ENCODE data around the gene MYO18A. TPM values are rescaled to one million over a fixed set of nuclear protein-coding genes. Genes with fewer than 3 reads are reported as not detected.

The MYO18A gene
- total RNA-seq, 1 donor: 78.3 TPM

DNA sequence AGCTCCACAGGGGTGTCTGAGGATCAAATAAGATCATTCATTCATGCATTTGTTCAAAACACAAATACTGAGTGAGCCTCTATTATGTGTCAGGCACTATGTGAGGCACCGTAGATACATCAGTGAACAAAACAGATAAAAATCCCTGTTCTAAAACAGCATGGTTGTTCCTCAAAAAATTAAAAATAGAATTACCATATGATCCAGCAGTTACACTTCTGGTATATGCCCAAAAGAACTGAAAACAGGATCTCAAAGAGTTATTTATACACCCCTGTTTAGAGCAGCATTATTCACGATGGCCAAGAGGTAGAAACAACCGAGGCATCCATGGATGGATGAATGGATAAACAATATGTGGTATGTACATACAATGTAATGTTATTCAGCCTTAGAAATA, 121.8 kb downstream of the MYO18A start:
- DNase-seq (ENCODE audit: low read depth): no peak
- H3K4me3 ChIP-seq (ENCODE audit: low read depth, low read length): no peak overlapping the region

DNA sequence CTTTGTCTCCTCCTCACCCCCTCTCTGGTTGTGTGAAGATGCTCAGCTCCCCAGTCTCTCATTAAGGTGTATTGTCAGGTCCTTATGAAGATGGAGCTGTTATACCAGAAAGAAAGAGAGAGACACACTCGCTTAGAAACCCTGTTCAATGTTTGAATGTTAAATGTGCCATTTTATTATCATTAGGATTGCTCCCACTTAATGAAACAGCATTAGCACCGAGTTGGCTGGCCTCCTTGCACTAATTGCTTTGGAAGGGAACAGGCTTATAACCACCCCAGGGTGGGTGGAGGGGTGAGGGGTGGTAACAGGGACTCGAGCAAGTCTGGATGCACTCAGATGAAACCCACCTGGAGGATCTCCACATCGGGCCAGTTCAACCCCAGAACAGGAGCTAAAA, 122.8 kb downstream of the MYO18A start:
- DNase-seq (ENCODE audit: low read depth): no peak
- H3K4me3 ChIP-seq (ENCODE audit: low read depth, low read length): no peak overlapping the region
- TF ChIP-seq, protein P1, sequence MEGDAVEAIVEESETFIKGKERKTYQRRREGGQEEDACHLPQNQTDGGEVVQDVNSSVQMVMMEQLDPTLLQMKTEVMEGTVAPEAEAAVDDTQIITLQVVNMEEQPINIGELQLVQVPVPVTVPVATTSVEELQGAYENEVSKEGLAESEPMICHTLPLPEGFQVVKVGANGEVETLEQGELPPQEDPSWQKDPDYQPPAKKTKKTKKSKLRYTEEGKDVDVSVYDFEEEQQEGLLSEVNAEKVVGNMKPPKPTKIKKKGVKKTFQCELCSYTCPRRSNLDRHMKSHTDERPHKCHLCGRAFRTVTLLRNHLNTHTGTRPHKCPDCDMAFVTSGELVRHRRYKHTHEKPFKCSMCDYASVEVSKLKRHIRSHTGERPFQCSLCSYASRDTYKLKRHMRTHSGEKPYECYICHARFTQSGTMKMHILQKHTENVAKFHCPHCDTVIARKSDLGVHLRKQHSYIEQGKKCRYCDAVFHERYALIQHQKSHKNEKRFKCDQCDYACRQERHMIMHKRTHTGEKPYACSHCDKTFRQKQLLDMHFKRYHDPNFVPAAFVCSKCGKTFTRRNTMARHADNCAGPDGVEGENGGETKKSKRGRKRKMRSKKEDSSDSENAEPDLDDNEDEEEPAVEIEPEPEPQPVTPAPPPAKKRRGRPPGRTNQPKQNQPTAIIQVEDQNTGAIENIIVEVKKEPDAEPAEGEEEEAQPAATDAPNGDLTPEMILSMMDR (IDR thresholded peaks at IDR 0.05; ENCODE audit: insufficient read depth, low read length): no peak

More for the DNA sequence above, 121.8 kb downstream of the MYO18A start:
- TF ChIP-seq, protein P1 (IDR thresholded peaks at IDR 0.05; ENCODE audit: insufficient read depth, low read length): no peak

DNA sequence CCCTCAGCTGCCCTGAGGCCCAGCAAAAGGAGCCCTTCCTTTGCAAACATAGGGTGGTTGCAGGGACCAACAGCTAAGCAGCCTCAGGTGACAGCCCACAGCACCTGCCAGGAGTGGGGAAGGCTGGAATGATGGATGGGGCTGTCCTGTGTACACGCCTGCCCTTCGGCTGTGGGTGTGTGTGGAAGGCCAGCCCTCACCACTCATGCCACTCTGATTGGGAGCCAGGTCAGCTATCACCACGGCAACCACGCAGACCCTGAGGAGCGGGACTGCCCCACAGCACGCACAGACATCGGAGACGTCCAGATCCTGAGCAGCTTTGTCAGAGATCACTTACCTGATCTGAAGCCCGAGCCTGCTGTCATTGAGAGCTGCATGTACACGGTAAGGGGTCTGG, 125.4 kb downstream of the MYO18A start:
- no peak for DNase-seq (ENCODE audit: low read depth)
- TF ChIP-seq, protein P1 (IDR thresholded peaks at IDR 0.05; ENCODE audit: insufficient read depth, low read length): no peak
- no peak overlapping the region for H3K4me3 ChIP-seq (ENCODE audit: low read depth, low read length)

DNA sequence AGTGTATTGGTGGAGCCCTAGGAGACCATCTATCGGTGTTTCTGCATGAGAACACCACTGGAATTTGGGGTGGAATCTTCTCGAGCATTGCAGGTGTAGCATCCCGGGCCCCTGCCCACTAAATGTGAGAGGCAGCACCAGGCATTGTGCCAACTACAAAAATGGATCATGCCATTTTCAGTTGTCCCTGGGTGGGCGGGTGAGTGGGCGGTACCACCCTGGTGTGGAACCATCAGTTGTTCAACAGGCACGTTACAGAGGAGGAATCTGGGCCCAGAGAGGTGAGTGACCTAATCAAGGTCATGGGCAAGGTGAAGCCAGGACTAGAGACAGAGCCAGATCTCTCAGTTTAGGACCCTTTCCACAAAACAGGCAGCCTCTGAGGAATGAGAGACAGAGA, 128.5 kb downstream of the MYO18A start:
- no peak overlapping the region for H3K4me3 ChIP-seq (ENCODE audit: low read depth, low read length)
- TF ChIP-seq, protein P1 (IDR thresholded peaks at IDR 0.05; ENCODE audit: insufficient read depth, low read length): no peak
- no peak for DNase-seq (ENCODE audit: low read depth)

DNA sequence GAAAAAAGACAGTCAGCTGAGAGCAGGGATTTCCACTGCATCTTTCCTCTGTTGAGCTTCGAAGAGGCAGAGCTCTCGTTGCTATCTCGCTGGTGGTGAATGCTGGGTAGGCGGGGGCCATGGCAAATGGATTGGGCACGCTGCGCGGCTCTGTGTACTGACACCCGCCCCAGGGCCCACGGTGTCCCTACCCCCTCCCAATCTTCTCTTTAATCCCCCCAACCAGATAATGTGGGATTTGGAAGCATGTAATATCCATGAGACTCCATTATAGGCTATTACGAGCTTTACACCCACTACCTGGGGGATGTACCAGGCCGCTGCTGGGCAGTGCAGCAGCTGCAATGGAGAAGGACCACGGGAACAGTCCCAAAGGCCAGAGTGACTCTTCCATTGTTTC, 129.0 kb downstream of the MYO18A start:
- TF ChIP-seq, protein P1 (IDR thresholded peaks at IDR 0.05; ENCODE audit: insufficient read depth, low read length): no peak
- H3K4me3 ChIP-seq (ENCODE audit: low read depth, low read length): no peak overlapping the region
- no peak for DNase-seq (ENCODE audit: low read depth)

DNA sequence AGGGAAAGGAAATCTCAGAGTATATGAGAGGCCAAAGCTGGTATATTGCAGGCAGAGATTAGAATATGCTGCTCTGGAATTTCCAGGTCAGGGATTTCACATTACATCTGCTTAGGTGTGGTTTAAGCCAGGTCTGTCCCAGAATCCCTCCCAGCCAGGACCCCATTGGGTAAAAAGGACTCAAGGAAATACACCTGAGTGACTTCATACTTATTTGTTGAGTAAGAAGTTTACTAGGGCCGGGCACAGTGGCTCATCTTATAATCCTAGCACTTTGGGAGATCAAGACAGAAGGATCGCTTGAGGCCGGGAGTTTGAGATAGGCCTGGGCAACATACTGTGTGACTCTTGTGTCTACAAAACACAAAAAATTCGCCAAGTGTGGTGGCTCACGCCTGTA, 130.0 kb downstream of the MYO18A start:
- no peak overlapping the region for H3K4me3 ChIP-seq (ENCODE audit: low read depth, low read length)
- DNase-seq (ENCODE audit: low read depth): no peak
- TF ChIP-seq, protein P1 (IDR thresholded peaks at IDR 0.05; ENCODE audit: insufficient read depth, low read length): no peak

DNA sequence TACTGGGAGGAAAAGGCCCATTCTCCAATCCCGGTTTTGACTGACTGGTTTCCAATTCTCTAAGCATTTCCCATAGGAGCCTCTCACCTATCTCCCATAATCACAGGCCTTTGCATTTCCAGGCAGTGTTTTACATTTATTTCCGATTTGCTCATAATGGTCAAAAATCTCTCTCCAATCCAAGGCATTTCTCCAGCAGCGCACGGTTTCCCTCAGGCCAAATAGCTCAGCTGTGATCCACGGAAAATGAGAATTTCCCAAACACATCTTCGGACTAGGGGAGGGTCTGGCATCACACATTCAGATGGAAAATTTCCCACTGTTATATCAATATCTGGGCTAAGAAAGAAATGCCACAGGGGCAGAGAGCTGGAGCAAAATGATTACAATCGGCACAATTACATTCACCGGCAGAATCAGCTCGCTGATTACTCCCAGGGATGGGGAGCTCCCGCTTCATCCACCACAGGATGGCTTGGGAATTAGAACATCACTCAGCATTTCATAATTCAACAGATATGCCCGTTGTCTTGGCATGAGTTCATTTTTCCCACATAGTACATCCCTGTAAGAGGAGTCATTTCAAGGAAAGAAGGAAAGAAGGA, 130.6 kb downstream of the MYO18A start:
- DNase-seq (ENCODE audit: low read depth): no peak
- H3K4me3 ChIP-seq (ENCODE audit: low read depth, low read length): no peak overlapping the region
- TF ChIP-seq, protein P1 (IDR thresholded peaks at IDR 0.05; ENCODE audit: insufficient read depth, low read length): no peak
